SU-DHL-6 (cell line): Measurements from ENCODE around the gene ADNP2.

Experiments used
- H2AFZ ChIP-seq: fragments of 200-600 bp; sonication (generic); 2 replicates; pipeline ENCODE4 v1.6.1; 2014; ENCODE audit warnings: low read depth, mild to moderate bottlenecking, moderate library complexity, mixed read lengths, antibody characterized with exemption, low read length; ENCODE audit not compliant: severe bottlenecking
- H3F3A ChIP-seq: fragments of 200-600 bp; shearing (Covaris generic); 2 replicates; pipeline ENCODE4 v1.6.0; 2016; ENCODE audit warnings: antibody characterized with exemption, mild to moderate bottlenecking; ENCODE audit not compliant: insufficient read depth
- H3K27ac ChIP-seq: fragments of 200-600 bp; sonication (generic); 2 replicates; pipeline ENCODE4 v1.5.1; 2016; ENCODE audit warnings: low read depth, mild to moderate bottlenecking, low read length, moderate library complexity, mixed read lengths
- H3K27me3 ChIP-seq: fragments of 200-600 bp; sonication (generic), shearing (Covaris generic); 2 replicates; pipeline ENCODE4 v1.6.0; 2014; ENCODE audit warnings: mild to moderate bottlenecking, low read length
- H3K36me3 ChIP-seq: fragments of 200-600 bp; sonication (generic); 2 replicates; pipeline ENCODE4 v1.6.1; 2014; ENCODE audit warnings: mild to moderate bottlenecking, low read length, mixed read lengths
- H3K4me2 ChIP-seq: fragments of 300-600, 200-600 bp; shearing (Covaris generic), sonication (generic); 2 replicates; pipeline ENCODE4 v1.6.0; 2014; ENCODE audit warnings: low read length, low read depth, mild to moderate bottlenecking; ENCODE audit not compliant: poor library complexity, severe bottlenecking
- H3K4me3 ChIP-seq: fragments of 200-600 bp; sonication (generic); 2 replicates; pipeline ENCODE4 v1.5.1; 2014; ENCODE audit warnings: antibody characterized with exemption, low read length, mild to moderate bottlenecking, mixed read lengths; ENCODE audit not compliant: insufficient read depth, poor library complexity, severe bottlenecking
- H3K79me2 ChIP-seq: fragments of 200-600 bp; sonication (generic); 2 replicates; pipeline ENCODE4 v1.6.1; 2014; ENCODE audit warnings: mild to moderate bottlenecking, low read length, moderate library complexity; ENCODE audit not compliant: insufficient read depth
- H3K9ac ChIP-seq: fragments of 200-600 bp; sonication (generic); 2 replicates; pipeline ENCODE4 v1.7.0; 2014; ENCODE audit warnings: mild to moderate bottlenecking, low read length
- H3K9me2 ChIP-seq: fragments of 200-600 bp; sonication (generic); replicated peaks from 2 replicates; pipeline ENCODE4 v1.6.1; 2014; ENCODE audit warnings: low read length; ENCODE audit not compliant: insufficient read depth
- H3K9me3 ChIP-seq: fragments of 200-600 bp; sonication (generic); 2 replicates; pipeline ENCODE4 v1.6.1; 2014; ENCODE audit warnings: low read length, mixed read lengths; ENCODE audit not compliant: insufficient read depth
- H4K20me1 ChIP-seq: fragments of 200-600 bp; sonication (generic); 2 replicates; pipeline ENCODE4 v1.6.1; 2014; ENCODE audit warnings: low read depth, mild to moderate bottlenecking, antibody characterized with exemption, low read length, moderate library complexity, mixed read lengths
- CTCF ChIP-seq: fragments of 200-600 bp; sonication (generic); IDR thresholded peaks from one replicate; pipeline ENCODE4 v1.5.1; 2017; ENCODE audit warnings: antibody characterized with exemption, mild to moderate bottlenecking, low read length, moderate library complexity; ENCODE audit not compliant: insufficient read depth, poor library complexity, severe bottlenecking
- EZH2phosphoT487 ChIP-seq: fragments of 200-600 bp; sonication (generic), shearing (Covaris generic); conservative IDR thresholded peaks from 2 replicates; pipeline ENCODE4 v1.6.1; 2018; ENCODE audit warnings: mild to moderate bottlenecking, antibody characterized with exemption, low read length, moderate library complexity, mixed read lengths

ADNP2 gene

GRCh38 chr18:80096032-80096565 lies 13.0 kb upstream of the ADNP2 start:
- Histone ChIP-seq H3K27ac (no peak overlapping the region), H3K36me3 (no peaks in the 10 kb centered on the region)
- TF ChIP-seq CTCF (no peak), EZH2phosphoT487 (no peak)

GRCh38 chr18:80097201-80097600 lies 11.9 kb upstream of the ADNP2 start:
- Histone ChIP-seq H3K27me3 (no peaks in the 10 kb centered on the region), H2AFZ (no peak overlapping the region)

More at GRCh38 chr18:80096032-80096565, 13.0 kb upstream of the ADNP2 start:
- Histone ChIP-seq H3K9ac (no peak overlapping the region), H3K9me2 (no peaks in the 10 kb centered on the region), H3F3A (no peaks in the 10 kb centered on the region), H3K4me3 (no peak overlapping the region), H3K9me3 (no peaks in the 10 kb centered on the region), H4K20me1 (no peaks in the 10 kb centered on the region), H2AFZ (no peak overlapping the region), H3K4me2 (no peak overlapping the region), H3K79me2 (no peaks in the 10 kb centered on the region), H3K27me3 (no peaks in the 10 kb centered on the region)

GRCh38 chr18:80103231-80103630 lies 5.8 kb upstream of the ADNP2 start:
- Histone ChIP-seq H3K36me3 (no peaks in the 10 kb centered on the region), H3K4me3 (no peak overlapping the region), H3F3A (peaks cover 7% of the 10 kb centered on the region; the same call in 1 of the 2 replicates), H3K9ac (no peak overlapping the region), H4K20me1 (no peaks in the 10 kb centered on the region), H3K79me2 (no peaks in the 10 kb centered on the region), H2AFZ (no peak overlapping the region), H3K27ac (no peak overlapping the region), H3K27me3 (no peaks in the 10 kb centered on the region), H3K9me3 (no peaks in the 10 kb centered on the region), H3K9me2 (no peaks in the 10 kb centered on the region), H3K4me2 (no peak overlapping the region)
- TF ChIP-seq CTCF = no peak
- no peak for TF ChIP-seq EZH2phosphoT487

More at GRCh38 chr18:80097201-80097600, 11.9 kb upstream of the ADNP2 start:
- H3K79me2 ChIP-seq = no peaks in the 10 kb centered on the region
- no peaks in the 10 kb centered on the region for H3F3A ChIP-seq
- H4K20me1 ChIP-seq = no peaks in the 10 kb centered on the region
- no peak overlapping the region for H3K27ac ChIP-seq
- no peak overlapping the region for H3K9ac ChIP-seq
- no peak for TF ChIP-seq EZH2phosphoT487
- TF ChIP-seq CTCF = no peak
- no peaks in the 10 kb centered on the region for H3K9me2 ChIP-seq
- H3K36me3 ChIP-seq = no peaks in the 10 kb centered on the region
- no peak overlapping the region for H3K4me3 ChIP-seq
- no peaks in the 10 kb centered on the region for H3K9me3 ChIP-seq
- H3K4me2 ChIP-seq = no peak overlapping the region
